GM18508 (cell line): ENCODE data around the gene CKAP2L.
"Not testable (repeated sequence)": the region's sequence is repeated elsewhere in the genome, so short reads cannot be mapped to it uniquely, and the experiment has no call there.

Experiments used
- ATAC-seq: cut with Tn5 transposase; IDR thresholded peaks from one replicate; pipeline ENCODE4 v1.9.1; 2021; ENCODE audit warnings: moderate number of reproducible peaks; ENCODE audit not compliant: insufficient read depth, unreplicated experiment

The CKAP2L gene

DNA sequence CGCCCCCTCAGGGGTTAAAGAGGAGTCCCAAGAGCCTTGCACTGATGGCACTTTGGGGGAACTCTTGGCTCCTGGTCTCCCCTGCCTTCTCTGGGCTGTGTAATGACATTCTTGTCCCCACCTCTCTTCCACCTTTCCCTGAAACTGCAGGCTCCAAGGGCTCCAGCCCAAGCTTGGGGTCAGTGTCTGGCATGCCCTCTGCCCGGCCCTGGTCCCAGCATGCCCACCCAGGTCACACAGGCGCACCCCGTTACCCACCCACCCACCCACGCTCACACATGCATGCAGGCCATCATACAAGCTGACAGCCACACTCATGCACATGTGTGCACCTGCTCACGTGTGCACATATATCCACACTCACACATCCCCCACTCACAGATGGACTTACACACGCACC is 50.5 kb downstream of the CKAP2L start:
- ATAC-seq, result no peak

GRCh38 chr2:112713585-112713925 is 50.9 kb downstream of the CKAP2L start:
- no peak for ATAC-seq

DNA sequence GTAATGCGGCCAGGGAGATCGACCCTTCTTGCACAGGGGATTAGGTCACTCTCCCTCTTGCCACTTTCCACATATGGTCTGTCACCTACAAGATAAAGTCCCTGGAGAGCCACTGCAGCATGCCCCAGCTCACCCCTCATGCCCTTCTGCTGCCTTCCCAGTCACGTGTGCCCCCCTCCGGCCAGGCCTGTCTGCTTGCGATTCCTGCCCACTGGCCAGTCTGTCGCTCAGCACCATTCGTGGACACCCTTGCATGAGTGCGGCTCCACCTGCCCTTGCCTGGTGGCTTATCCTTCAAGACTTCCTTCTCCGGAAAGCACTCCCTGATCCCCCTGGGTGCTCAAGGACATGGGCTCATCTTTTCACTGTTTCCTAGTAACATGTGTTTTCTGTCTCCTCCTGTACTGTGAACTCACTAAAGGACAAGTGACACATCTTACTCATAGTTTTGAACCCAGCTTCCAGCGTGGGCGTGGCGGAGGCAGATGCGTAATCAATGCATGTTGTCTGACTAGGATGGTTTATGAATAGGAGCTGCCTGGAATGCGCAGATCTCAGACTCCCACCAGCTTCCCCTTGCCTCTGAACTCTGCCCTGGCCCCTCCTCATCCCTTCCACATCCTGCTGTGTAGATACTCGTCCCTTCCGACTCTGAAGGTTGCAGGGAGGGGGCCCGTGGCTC is 51.4 kb downstream of the CKAP2L start:
- no peak for ATAC-seq

- no peak for ATAC-seq
Observed at GRCh38 chr2:112712465-112712864, 51.9 kb downstream of the CKAP2L start.

DNA sequence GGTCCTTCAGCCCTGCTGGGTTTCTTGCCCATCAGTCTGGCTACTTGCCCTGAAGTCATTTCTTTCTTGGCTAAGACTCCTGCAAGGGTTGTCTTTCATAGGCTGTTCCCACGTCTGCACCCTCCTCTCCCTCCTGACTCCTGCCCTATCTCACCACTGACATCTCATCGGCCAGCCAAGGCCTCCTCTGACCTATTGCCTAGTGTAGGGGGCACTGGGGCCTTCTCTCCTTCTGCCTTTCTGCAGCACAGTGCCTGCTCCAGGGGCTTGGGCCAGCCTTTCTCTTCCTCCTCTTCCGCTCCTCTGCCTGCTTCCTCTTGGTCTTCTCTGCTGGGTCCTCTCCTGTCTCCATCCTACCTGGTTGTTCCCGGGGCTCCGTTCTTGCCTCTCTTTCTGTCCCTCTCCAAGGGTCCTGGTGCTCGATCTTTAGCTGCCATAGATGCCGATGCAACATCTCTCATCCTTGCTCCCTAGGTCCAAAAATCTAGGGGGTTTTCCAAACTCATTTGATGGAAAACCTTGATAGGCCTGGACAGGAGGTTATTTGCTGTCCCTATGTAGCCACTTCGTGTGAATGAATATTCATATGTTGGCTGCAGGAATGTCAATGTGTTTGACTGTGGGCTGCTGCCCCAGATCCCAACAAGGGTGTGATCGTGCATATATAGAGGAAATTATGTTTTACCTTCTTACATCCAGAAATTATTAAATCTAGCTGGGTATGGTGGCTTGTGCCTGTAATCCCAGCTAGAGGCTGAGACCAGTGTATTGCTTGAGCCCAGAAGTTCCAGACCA is 53.3 kb downstream of the CKAP2L start:
- ATAC-seq, result no peak

- ATAC-seq, result no peak
Observed at GRCh38 chr2:112709703-112710102, 54.7 kb downstream of the CKAP2L start.

DNA sequence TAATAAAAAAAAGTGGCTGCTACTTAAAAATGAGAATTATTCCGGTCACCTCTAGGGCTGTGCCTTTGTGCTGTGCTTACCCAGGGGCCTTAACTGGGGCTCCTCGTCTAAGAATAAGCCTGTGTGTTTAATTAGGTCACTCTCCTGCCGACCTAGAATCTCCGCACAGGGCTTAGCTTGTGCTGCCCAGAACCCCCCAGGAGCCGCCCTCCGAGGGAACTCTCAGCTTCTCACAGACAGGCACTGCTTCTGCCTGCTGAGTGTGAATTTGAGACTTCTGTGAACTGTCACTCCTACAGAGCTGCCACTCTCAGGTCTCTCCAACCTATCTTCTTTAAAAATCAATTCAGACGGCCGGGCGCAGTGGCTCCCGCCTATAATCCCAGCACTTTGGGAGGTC is 55.4 kb downstream of the CKAP2L start:
- ATAC-seq, result no peak

GRCh38 chr2:112706947-112707346 is 57.5 kb downstream of the CKAP2L start:
- not testable (repeated sequence) for ATAC-seq

DNA sequence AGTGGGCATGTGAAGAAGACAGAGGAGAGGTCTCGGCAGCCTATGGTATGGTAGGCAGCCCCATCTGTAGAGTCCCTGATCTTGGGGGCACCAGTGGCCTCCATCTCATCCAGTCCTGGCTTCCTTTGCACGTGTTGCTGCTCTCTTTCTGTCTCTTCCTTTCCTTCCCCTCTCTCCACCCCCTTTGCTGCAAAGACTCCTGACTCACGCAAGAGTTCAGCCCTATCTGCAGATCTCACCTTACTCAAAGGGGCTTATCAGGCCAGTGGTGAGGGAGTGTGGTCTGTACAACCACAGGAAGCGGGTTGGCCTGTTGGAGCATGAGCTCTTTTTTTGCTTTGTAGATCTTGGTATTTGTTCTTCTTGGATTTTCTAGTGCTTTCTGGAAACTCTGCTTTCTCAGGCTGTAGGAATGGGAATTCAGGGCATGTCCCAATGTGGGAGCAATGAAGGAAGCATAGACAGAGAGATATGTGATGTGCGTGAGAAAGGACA is 58.2 kb downstream of the CKAP2L start:
- no peak for ATAC-seq

DNA sequence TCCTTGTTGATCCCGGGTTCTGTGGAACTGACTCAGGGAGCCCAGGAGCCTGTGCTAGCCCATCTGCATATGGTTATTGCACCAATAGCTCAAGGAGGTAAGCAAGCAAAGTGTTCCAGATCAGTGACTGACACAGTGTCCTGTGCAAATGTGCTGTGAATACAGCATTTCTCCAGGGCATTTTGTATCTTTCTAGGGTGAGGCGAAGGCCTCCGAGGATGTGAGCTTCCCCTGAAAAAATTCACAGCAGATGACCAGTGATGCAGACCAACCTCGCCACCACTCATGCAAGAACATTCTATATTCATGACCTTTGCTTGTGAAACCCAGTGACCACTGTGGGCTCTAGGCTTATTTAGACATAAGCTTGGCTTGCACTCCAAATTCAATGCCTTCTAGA is 58.8 kb downstream of the CKAP2L start:
- ATAC-seq, result no peak

DNA sequence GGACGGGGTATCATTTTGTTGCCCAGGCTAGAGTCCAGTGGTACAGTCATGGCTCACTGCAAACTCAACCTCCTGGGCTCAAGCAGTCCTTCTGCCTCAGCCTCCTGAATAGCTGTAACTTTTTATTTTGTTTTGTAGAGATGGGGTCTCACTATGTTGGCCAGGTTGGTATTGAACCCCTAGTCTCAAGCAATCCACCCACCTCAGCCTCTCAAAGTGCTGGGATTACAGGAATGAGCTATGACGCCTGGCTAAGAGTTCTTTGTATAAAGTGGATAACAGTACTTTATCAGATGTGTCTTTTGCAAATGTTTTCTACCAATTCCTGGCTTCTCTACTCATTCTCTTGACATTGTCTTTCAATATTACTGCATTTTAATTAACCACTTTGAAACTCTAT is 60.7 kb downstream of the CKAP2L start:
- no peak for ATAC-seq

DNA sequence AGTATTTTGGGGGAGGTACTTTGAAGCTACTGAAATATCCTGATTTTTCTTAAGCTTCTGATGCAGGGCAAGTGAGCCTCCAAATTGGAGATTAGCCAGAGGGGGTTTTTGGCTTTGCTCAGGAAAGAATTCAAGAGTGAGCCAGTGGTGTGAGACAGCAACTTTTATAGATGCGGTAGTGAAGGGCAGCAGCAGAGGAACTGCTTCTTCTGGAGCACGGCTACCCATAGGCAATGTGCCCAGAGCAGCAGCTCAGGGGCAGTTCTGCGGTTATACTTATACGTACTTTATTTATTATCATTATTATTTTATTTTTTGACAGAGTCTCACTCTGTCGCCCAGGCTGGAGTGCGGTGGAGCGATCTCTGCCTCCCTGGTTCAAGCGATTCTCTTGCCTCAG is 63.4 kb downstream of the CKAP2L start:
- no peak for ATAC-seq

- no peak for ATAC-seq
Observed at GRCh38 chr2:112699984-112700667, 64.3 kb downstream of the CKAP2L start.

- no peak for ATAC-seq
Observed at GRCh38 chr2:112698834-112699515, 65.4 kb downstream of the CKAP2L start.

DNA sequence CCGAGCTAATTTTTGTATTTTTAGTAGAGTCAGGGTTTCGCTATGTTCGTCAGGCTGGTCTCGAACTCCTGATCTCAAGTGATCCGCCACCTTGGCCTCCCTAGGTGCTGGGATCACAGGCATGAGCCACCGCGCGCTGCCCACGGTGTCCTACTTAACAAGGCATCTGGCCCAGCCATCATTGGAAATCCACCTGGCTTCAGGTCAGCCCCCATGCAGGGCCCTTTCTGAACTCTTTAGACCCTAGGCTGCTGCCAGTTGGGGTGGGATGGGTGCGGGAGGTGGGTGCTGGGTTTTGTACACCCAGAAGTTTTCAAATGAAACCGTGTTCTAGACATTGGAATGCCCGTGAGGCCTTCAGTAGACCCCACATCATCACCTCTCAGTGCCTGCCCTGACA is 70.2 kb downstream of the CKAP2L start:
- ATAC-seq, result no peak

DNA sequence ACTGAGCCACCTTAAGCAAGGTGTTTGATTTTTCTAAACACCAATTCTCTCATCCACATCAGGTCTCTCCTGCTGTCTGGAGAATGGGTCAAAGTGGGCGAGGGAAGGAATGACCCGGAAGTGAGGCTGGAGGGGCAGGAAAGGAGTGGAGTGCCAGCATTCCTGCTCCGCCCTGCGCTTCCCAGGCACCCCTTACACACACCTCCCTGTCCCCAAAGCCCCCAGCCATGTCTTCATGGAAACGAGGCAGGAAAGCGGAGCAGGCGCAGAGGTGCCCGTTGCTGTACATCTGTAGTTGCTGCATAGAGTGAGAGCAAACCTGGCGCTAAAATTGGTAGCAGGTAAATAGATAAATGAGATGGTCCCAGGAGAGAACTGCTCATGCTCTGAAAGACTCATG is 70.8 kb downstream of the CKAP2L start:
- no peak for ATAC-seq

- no peak for ATAC-seq
Observed at GRCh38 chr2:112692918-112693317, 71.5 kb downstream of the CKAP2L start.

DNA sequence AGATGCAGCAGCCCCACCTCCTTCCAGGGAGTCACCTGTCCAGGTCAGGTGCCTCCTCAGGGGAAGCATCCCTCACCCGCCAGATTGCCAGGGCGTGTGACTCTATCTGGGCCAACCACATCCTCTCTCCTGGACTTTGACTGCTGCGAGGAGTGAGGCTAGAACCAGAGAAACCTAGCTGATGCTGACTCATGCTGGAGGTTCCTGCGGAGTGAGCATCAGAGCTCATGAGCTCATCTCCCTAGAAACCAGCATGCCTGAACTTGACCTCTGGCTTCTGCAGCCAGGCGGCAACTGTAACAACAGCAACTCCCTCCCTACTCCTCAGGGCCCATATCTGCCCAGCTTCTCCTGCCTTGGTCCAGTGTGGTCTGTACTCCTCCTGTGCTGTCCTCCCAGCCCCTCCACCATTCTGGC is 71.9 kb downstream of the CKAP2L start:
- ATAC-seq, result peak; percentile 67

- ATAC-seq, result no peak
Observed at GRCh38 chr2:112691881-112692281, 72.5 kb downstream of the CKAP2L start.

- no peak for ATAC-seq
Observed at GRCh38 chr2:112690853-112691401, 73.5 kb downstream of the CKAP2L start.
